ENCODE results near the gene IFFO2.

DNA sequence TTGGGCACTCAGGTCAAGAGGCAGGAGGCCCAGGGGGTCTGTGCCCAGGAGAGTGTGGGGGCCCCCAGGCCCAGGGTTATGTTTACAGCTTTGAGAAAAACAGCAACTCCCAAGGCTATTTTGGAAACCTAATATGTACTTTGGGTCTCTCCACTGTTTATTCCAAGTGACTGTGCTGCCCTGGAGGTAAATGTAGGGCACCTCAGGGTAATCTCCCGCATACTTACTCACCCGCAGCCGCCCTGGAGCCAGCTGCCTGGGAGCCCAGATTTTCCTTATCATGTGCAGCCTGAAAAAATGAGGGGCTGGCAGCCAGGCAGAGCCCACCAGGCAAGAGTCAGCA lies 20.0 kb downstream of the IFFO2 start:
- TF ChIP-seq, protein P1, sequence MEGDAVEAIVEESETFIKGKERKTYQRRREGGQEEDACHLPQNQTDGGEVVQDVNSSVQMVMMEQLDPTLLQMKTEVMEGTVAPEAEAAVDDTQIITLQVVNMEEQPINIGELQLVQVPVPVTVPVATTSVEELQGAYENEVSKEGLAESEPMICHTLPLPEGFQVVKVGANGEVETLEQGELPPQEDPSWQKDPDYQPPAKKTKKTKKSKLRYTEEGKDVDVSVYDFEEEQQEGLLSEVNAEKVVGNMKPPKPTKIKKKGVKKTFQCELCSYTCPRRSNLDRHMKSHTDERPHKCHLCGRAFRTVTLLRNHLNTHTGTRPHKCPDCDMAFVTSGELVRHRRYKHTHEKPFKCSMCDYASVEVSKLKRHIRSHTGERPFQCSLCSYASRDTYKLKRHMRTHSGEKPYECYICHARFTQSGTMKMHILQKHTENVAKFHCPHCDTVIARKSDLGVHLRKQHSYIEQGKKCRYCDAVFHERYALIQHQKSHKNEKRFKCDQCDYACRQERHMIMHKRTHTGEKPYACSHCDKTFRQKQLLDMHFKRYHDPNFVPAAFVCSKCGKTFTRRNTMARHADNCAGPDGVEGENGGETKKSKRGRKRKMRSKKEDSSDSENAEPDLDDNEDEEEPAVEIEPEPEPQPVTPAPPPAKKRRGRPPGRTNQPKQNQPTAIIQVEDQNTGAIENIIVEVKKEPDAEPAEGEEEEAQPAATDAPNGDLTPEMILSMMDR (IDR thresholded peaks at IDR 0.05; ENCODE audit: low read length): no peak
- TF ChIP-seq EZH2 (IDR thresholded peaks at IDR 0.05; ENCODE audit: borderline replicate concordance, low read length): no peak

All from OCI-LY1 (cell line).